ENCODE results near the gene IPO5.

DNA sequence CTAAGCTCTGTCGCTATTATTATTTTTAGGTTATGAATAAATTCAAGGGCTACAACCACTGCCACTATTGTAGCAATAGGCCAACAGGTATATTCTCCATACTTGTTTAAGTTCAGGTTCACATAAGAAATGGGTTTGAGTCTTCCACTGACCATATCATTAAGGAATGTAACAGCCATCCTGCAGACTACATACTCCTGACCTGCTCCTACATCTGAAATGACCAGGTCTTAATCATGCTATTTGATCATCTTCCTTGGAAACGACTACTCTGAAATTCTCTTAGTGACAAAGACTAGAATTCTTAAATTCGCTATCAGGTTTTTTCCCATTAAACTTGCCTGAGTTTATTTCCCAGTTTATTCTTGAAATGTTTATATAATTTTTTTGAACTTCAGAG, 66.8 kb downstream of the IPO5 start:
- TF ChIP-seq, protein P1, sequence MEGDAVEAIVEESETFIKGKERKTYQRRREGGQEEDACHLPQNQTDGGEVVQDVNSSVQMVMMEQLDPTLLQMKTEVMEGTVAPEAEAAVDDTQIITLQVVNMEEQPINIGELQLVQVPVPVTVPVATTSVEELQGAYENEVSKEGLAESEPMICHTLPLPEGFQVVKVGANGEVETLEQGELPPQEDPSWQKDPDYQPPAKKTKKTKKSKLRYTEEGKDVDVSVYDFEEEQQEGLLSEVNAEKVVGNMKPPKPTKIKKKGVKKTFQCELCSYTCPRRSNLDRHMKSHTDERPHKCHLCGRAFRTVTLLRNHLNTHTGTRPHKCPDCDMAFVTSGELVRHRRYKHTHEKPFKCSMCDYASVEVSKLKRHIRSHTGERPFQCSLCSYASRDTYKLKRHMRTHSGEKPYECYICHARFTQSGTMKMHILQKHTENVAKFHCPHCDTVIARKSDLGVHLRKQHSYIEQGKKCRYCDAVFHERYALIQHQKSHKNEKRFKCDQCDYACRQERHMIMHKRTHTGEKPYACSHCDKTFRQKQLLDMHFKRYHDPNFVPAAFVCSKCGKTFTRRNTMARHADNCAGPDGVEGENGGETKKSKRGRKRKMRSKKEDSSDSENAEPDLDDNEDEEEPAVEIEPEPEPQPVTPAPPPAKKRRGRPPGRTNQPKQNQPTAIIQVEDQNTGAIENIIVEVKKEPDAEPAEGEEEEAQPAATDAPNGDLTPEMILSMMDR (IDR thresholded peaks at IDR 0.05; ENCODE audit: control extremely low read depth in 1 of 3, insufficient read depth in 1 of 3, low read depth in 1 of 3, low read length in 3 of 3), result no peak
- TF ChIP-seq POLR2A (IDR thresholded peaks at IDR 0.05; ENCODE audit: control extremely low read depth in 1 of 2, low read depth in 2 of 2, low read length in 2 of 2) (no peak), RXRA (IDR thresholded peaks at IDR 0.05; ENCODE audit: insufficient read depth, low read depth, low read length) (no peak), YY1 (IDR thresholded peaks at IDR 0.05; ENCODE audit: low read depth, low read length) (no peak), EZH2 (IDR thresholded peaks at IDR 0.05; ENCODE audit: low read depth, low read length, severe bottlenecking) (no peak), CHD2 (IDR thresholded peaks at IDR 0.05; ENCODE audit: low read length) (no peak)
